SK-N-MC (cell line): ENCODE data around the gene MTX1.

ENCODE experiments used
- EZH2 ChIP-seq: fragments of 200-600 bp; sonication (generic); IDR thresholded peaks from one replicate; pipeline ENCODE4 v1.6.1; 2017; ENCODE audit warnings: antibody characterized with exemption
- FOXP2 ChIP-seq: optimal IDR thresholded peaks from 2 replicates; pipeline ENCODE3; 2011; ENCODE audit warnings: mild to moderate bottlenecking, moderate library complexity; ENCODE audit not compliant: insufficient read depth; ENCODE audit errors: extremely low read length, control extremely low read depth
- POLR2AphosphoS5 ChIP-seq: IDR thresholded peaks from 2 replicates; pipeline ENCODE4 v1.6.1; 2012; ENCODE audit warnings: mild to moderate bottlenecking, low read depth, low read length, borderline replicate concordance

DNA sequence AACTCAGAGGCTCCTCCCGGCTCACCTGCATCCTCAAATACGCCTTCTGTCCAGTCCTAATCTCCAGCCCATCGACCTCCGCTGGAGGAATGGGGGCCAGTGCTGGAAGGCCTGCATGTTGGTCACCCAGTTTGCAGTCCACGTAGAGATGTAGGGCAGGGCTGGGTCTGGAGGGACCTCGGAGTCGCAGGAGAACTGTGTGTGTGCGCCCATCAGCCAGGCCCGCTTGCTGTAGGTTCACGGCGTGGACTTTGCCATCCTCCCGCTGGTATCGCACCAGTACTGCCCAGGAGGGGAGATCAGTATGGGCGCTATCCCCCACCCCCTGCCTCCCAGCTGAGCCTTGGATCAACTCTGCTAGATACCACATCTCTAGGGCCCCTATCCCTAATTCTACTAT lies 3.5 kb upstream of the MTX1 start:
- TF ChIP-seq EZH2 (no peak), POLR2AphosphoS5 (no peak), FOXP2 (no peak)
